Activated CD4-positive, alpha-beta T cell treated with anti-CD3 and anti-CD28 coated beads, Interleukin-2, amount 10 ng/mL, durations not matched to agents 7 days and 5 days (primary cell): ENCODE data around the gene APOD. TPM values are rescaled to one million over a fixed set of nuclear protein-coding genes. Genes with fewer than 3 reads are reported as not detected.
A peak's percentile ranks its signal among the peaks of the same experiment; 100 is the strongest.
"Not testable (repeated sequence)": the region's sequence is repeated elsewhere in the genome, so short reads cannot be mapped to it uniquely, and the experiment has no call there.

ENCODE experiments used
- CTCF ChIA-PET: fragments of 350-600 bp; sonication (Branson Sonifier 250); formaldehyde crosslinking; loops from one replicate; lab custom pipeline; 2021; ENCODE audit warnings: antibody characterized with exemption; lab: Charles Lee
- POLR2A ChIA-PET: fragments of 350-600 bp; sonication (Branson Sonifier 250); formaldehyde crosslinking; loops from one replicate; lab custom pipeline; 2021; ENCODE audit warnings: antibody characterized with exemption; lab: Charles Lee
- DNase-seq: peaks from one replicate; pipeline ENCODE4 v3.0.0-alpha.2; 2020
- H3K27ac Mint-ChIP-seq: one replicate; pipeline ENCODE4 v1.8.0; 2021; ENCODE audit warnings: mild to moderate bottlenecking, moderate library complexity, mixed read lengths
- H3K27me3 Mint-ChIP-seq: one replicate; pipeline ENCODE4 v1.8.0; 2021; ENCODE audit warnings: mixed read lengths
- H3K36me3 Mint-ChIP-seq: one replicate; pipeline ENCODE4 v1.8.0; 2021; ENCODE audit warnings: low read depth, mixed read lengths
- H3K4me1 Mint-ChIP-seq: one replicate; pipeline ENCODE4 v1.8.0; 2021; ENCODE audit warnings: mixed read lengths
- H3K4me3 Mint-ChIP-seq: one replicate; pipeline ENCODE4 v1.8.0; 2021; ENCODE audit warnings: mild to moderate bottlenecking, moderate library complexity, mixed read lengths
- H3K9me3 Mint-ChIP-seq: one replicate; pipeline ENCODE4 v1.8.0; 2021; ENCODE audit warnings: mixed read lengths
- total RNA-seq, 2 experiments: library from RNA; stranded (reverse); gene quantifications; one replicate each; pipeline ENCODE4 v1.2.3, GENCODE V29; 2021

APOD gene
- total RNA-seq, 2 experiments from 2014 or later = not detected

- H3K27ac Mint-ChIP-seq, H3K9me3 Mint-ChIP-seq, H3K4me1 Mint-ChIP-seq, POLR2A ChIA-PET, H3K36me3 Mint-ChIP-seq, CTCF ChIA-PET, H3K4me3 Mint-ChIP-seq, H3K27me3 Mint-ChIP-seq, DNase-seq: not testable (repeated sequence)
Measured at GRCh38 chr3:195623217-195623965, 39.7 kb upstream of the APOD start.

- DNase-seq, H3K36me3 Mint-ChIP-seq, H3K27me3 Mint-ChIP-seq, CTCF ChIA-PET, H3K4me3 Mint-ChIP-seq, POLR2A ChIA-PET, H3K9me3 Mint-ChIP-seq, H3K4me1 Mint-ChIP-seq, H3K27ac Mint-ChIP-seq: not testable (repeated sequence)
Measured at GRCh38 chr3:195622523-195623170, 38.9 kb upstream of the APOD start.

- CTCF ChIA-PET, H3K4me3 Mint-ChIP-seq, POLR2A ChIA-PET, H3K9me3 Mint-ChIP-seq, H3K27ac Mint-ChIP-seq, H3K4me1 Mint-ChIP-seq, DNase-seq, H3K36me3 Mint-ChIP-seq, H3K27me3 Mint-ChIP-seq: not testable (repeated sequence)
Measured at GRCh38 chr3:195622012-195622411, 38.3 kb upstream of the APOD start.

GRCh38 chr3:195621095-195621494 is 37.4 kb upstream of the APOD start:
- H3K4me3 Mint-ChIP-seq, H3K9me3 Mint-ChIP-seq, H3K36me3 Mint-ChIP-seq, DNase-seq, H3K27me3 Mint-ChIP-seq, H3K27ac Mint-ChIP-seq, CTCF ChIA-PET, POLR2A ChIA-PET, H3K4me1 Mint-ChIP-seq: not testable (repeated sequence)

GRCh38 chr3:195620476-195620875 is 36.7 kb upstream of the APOD start:
- POLR2A ChIA-PET, H3K27ac Mint-ChIP-seq, DNase-seq, H3K27me3 Mint-ChIP-seq, CTCF ChIA-PET, H3K4me3 Mint-ChIP-seq, H3K9me3 Mint-ChIP-seq, H3K4me1 Mint-ChIP-seq, H3K36me3 Mint-ChIP-seq: not testable (repeated sequence)

GRCh38 chr3:195619591-195620369 is 36.0 kb upstream of the APOD start:
- H3K27me3 Mint-ChIP-seq, H3K36me3 Mint-ChIP-seq, H3K27ac Mint-ChIP-seq, CTCF ChIA-PET, POLR2A ChIA-PET, H3K4me1 Mint-ChIP-seq, H3K4me3 Mint-ChIP-seq, DNase-seq, H3K9me3 Mint-ChIP-seq: not testable (repeated sequence)

- H3K36me3 Mint-ChIP-seq = not testable (repeated sequence)
Measured at GRCh38 chr3:195617784-195618659, 34.3 kb upstream of the APOD start.

GRCh38 chr3:195617134-195617533 is 33.4 kb upstream of the APOD start:
- H3K27me3 Mint-ChIP-seq, POLR2A ChIA-PET, H3K27ac Mint-ChIP-seq: not testable (repeated sequence)

More at GRCh38 chr3:195617784-195618659, 34.3 kb upstream of the APOD start:
- H3K4me3 Mint-ChIP-seq, H3K27ac Mint-ChIP-seq, DNase-seq, H3K27me3 Mint-ChIP-seq, CTCF ChIA-PET, POLR2A ChIA-PET, H3K9me3 Mint-ChIP-seq: not testable (repeated sequence)
- H3K4me1 Mint-ChIP-seq = peaks cover 15% of the 10 kb centered on the region

GRCh38 chr3:195616681-195617080 is 32.9 kb upstream of the APOD start:
- H3K9me3 Mint-ChIP-seq = peaks cover 10% of the 10 kb centered on the region
- H3K4me1 Mint-ChIP-seq = peaks cover 15% of the 10 kb centered on the region
- POLR2A ChIA-PET = no interaction called here
- CTCF ChIA-PET = no interaction called here
- no peak overlapping the region for H3K27ac Mint-ChIP-seq
- peaks cover 4% of the 10 kb centered on the region for H3K36me3 Mint-ChIP-seq
- H3K4me3 Mint-ChIP-seq = no peak overlapping the region
- no peaks in the 10 kb centered on the region for H3K27me3 Mint-ChIP-seq
- no peak for DNase-seq

More at GRCh38 chr3:195617134-195617533, 33.4 kb upstream of the APOD start:
- H3K9me3 Mint-ChIP-seq, DNase-seq, CTCF ChIA-PET, H3K36me3 Mint-ChIP-seq, H3K4me3 Mint-ChIP-seq: not testable (repeated sequence)
- peaks cover 15% of the 10 kb centered on the region for H3K4me1 Mint-ChIP-seq

GRCh38 chr3:195615952-195616537 is 32.3 kb upstream of the APOD start:
- H3K4me3 Mint-ChIP-seq, H3K27me3 Mint-ChIP-seq, POLR2A ChIA-PET, H3K27ac Mint-ChIP-seq, CTCF ChIA-PET, DNase-seq, H3K36me3 Mint-ChIP-seq: not testable (repeated sequence)
- Mint-ChIP-seq H3K4me1 (peaks cover 15% of the 10 kb centered on the region), H3K9me3 (peaks cover 15% of the 10 kb centered on the region)

- Mint-ChIP-seq H3K4me1 (peaks cover 20% of the 10 kb centered on the region), H3K9me3 (peaks cover 22% of the 10 kb centered on the region)
- CTCF ChIA-PET = interaction anchor here (1.6 kb wide), 1 partner anchor 236 kb away, joined by 5 read pairs; no protein-coding TSS in a partner anchor
- H3K4me3 Mint-ChIP-seq, POLR2A ChIA-PET, H3K27ac Mint-ChIP-seq, H3K27me3 Mint-ChIP-seq, H3K36me3 Mint-ChIP-seq: not testable (repeated sequence)
- DNase-seq = peak; percentile 38
Measured at GRCh38 chr3:195614672-195615504, 31.1 kb upstream of the APOD start.
